Uterus (tissue), 2 donors: Measurements from ENCODE around the gene ENOX2.

Experiments
- CTCF ChIP-seq, 4 experiments: fragments of 200-600 bp in 2 of 4; fragments of 450-650 bp in 2 of 4; sonication (generic) in 2 of 4; IDR thresholded peaks; one replicate each; pipeline ENCODE4 v1.5.1; 2016 to 2019; ENCODE audit warnings: antibody characterized with exemption in 4 of 4, mild to moderate bottlenecking in 2 of 4, moderate library complexity in 1 of 4
- POLR2A ChIP-seq, 2 donors: fragments of 450-650 bp; IDR thresholded peaks; one replicate each; pipeline ENCODE4 v1.6.1; 2016; ENCODE audit warnings: antibody characterized with exemption in 2 of 2, mild to moderate bottlenecking in 1 of 2, moderate library complexity in 1 of 2

- TF ChIP-seq CTCF (IDR thresholded peaks at IDR 0.05) = no peak
- TF ChIP-seq POLR2A (IDR thresholded peaks at IDR 0.05) = no peak
Observed at GRCh38 chrX:130754353-130754752, 148.7 kb downstream of the ENOX2 start.
